B cell (primary cell): Measurements from ENCODE around the gene CSNK1G1. TPM values are rescaled to one million over a fixed set of nuclear protein-coding genes. Genes with fewer than 3 reads are reported as not detected.

Experiments
- ATAC-seq: fragments of 200-7000 bp; cut with Tn5 transposase; one replicate; pipeline ENCODE4 v1.10.0; 2021; ENCODE audit warnings: low read depth, mild to moderate bottlenecking, moderate number of reproducible peaks, moderate library complexity
- CTCF ChIA-PET: fragments of 350-600 bp; sonication (Branson Sonifier 250); formaldehyde crosslinking; loops from one replicate; lab custom pipeline; 2021; ENCODE audit warnings: antibody characterized with exemption, inconsistent platforms; lab: Charles Lee
- POLR2A ChIA-PET: fragments of 350-600 bp; sonication (Branson Sonifier 250); formaldehyde crosslinking; loops from one replicate; lab custom pipeline; 2021; ENCODE audit warnings: antibody characterized with exemption; lab: Charles Lee
- DNase-seq: peaks from one replicate; pipeline ENCODE4 v3.0.0; 2013
- H2AFZ ChIP-seq: 2 replicates; pipeline ENCODE4 v1.6.1; 2012; ENCODE audit warnings: mild to moderate bottlenecking, low read depth, low read length; ENCODE audit not compliant: insufficient read depth, poor library complexity, severe bottlenecking
- H3K27ac ChIP-seq, 2 donors: 1 replicate in 1 of 2; 2 replicates in 1 of 2; pipeline ENCODE4 v1.5.1; 2012 to 2013; ENCODE audit warnings: low read length in 2 of 2, mild to moderate bottlenecking in 2 of 2, moderate library complexity in 1 of 2
- H3K27me3 ChIP-seq, 4 experiments: fragments of 200-600 bp in 1 of 4; sonication (generic) in 1 of 4; replicated peaks in 1 of 4; 1 replicate in 2 of 4; 2 replicates in 2 of 4; pipeline versions ENCODE4 v1.6.1 to v1.7.0; 2013 to 2016; ENCODE audit warnings: low read length in 3 of 4, mild to moderate bottlenecking in 2 of 4, mixed read lengths in 1 of 4, moderate library complexity in 1 of 4; ENCODE audit not compliant: insufficient read depth in 4 of 4, control insufficient read depth in 3 of 4; ENCODE audit errors: control extremely low read depth in 1 of 4
- H3K36me3 ChIP-seq, 2 experiments: replicated peaks in 1 of 2; 1 replicate in 1 of 2; 2 replicates in 1 of 2; pipeline versions ENCODE4 v1.6.1 to v1.7.1; 2013; ENCODE audit warnings: low read length in 1 of 2; ENCODE audit not compliant: insufficient read depth in 2 of 2, control insufficient read depth in 1 of 2; ENCODE audit errors: control extremely low read depth in 1 of 2, extremely low read depth in 1 of 2
- H3K4me1 ChIP-seq, 2 donors: fragments of 200-600 bp in 1 of 2; sonication (generic) in 1 of 2; 1 replicate in 1 of 2; 2 replicates in 1 of 2; pipeline versions ENCODE4 v1.5.1 to v1.6.1; 2013 to 2017; ENCODE audit warnings: low read length in 2 of 2; ENCODE audit not compliant: control insufficient read depth in 2 of 2, insufficient read depth in 2 of 2
- H3K4me2 ChIP-seq: replicated peaks from 2 replicates; pipeline ENCODE3; 2012; ENCODE audit warnings: mild to moderate bottlenecking, low read depth, low read length; ENCODE audit not compliant: poor library complexity, severe bottlenecking
- H3K4me3 ChIP-seq, 5 experiments: fragments of 200-600 bp in 1 of 5; sonication (generic) in 1 of 5; 1 replicate in 3 of 5; 2 replicates in 2 of 5; pipeline versions ENCODE4 v1.5.1 to v1.7.0; 2011 to 2016; ENCODE audit warnings: low read length in 4 of 5, mild to moderate bottlenecking in 4 of 5, low read depth in 2 of 5, control low read depth in 1 of 5, moderate library complexity in 1 of 5; ENCODE audit not compliant: insufficient read depth in 1 of 5; ENCODE audit errors: control extremely low read depth in 1 of 5, extremely low read depth in 1 of 5
- H3K79me2 ChIP-seq: fragments of 200-600 bp; sonication (generic); one replicate; pipeline ENCODE4 v1.6.0; 2016; ENCODE audit warnings: low read length; ENCODE audit not compliant: control insufficient read depth, insufficient read depth
- H3K9ac ChIP-seq: fragments of 200-600 bp; sonication (generic); 2 replicates; pipeline ENCODE4 v1.6.1; 2017; ENCODE audit warnings: mild to moderate bottlenecking, low read length, moderate library complexity
- H3K9me3 ChIP-seq, 3 donors: one replicate each; pipeline versions ENCODE4 v1.6.1 to v1.7.1; 2013; ENCODE audit warnings: low read length in 2 of 3; ENCODE audit not compliant: control insufficient read depth in 2 of 3, insufficient read depth in 1 of 3; ENCODE audit errors: control extremely low read depth in 1 of 3
- H4K20me1 ChIP-seq: 2 replicates; pipeline ENCODE4 v1.6.0; 2012; ENCODE audit warnings: mild to moderate bottlenecking, low read length; ENCODE audit not compliant: insufficient read depth, control insufficient read depth, poor library complexity, severe bottlenecking
- H3K27ac Mint-ChIP-seq: one replicate; pipeline ENCODE4 v1.8.0; 2021; ENCODE audit warnings: mixed read lengths
- H3K27me3 Mint-ChIP-seq: one replicate; pipeline ENCODE4 v1.8.0; 2021; ENCODE audit warnings: mixed read lengths
- H3K4me1 Mint-ChIP-seq: one replicate; pipeline ENCODE4 v1.8.0; 2021; ENCODE audit warnings: mixed read lengths
- H3K4me3 Mint-ChIP-seq: one replicate; pipeline ENCODE4 v1.8.0; 2021; ENCODE audit warnings: mixed read lengths
- H3K9me3 Mint-ChIP-seq: one replicate; pipeline ENCODE4 v1.8.0; 2022; ENCODE audit warnings: mixed read lengths; ENCODE audit not compliant: insufficient read depth
- CTCF ChIP-seq: fragments of 200-600 bp; IDR thresholded peaks from one replicate; pipeline ENCODE4 v1.8.0; 2022; ENCODE audit warnings: antibody characterized with exemption, mild to moderate bottlenecking
- EZH2 ChIP-seq: IDR thresholded peaks from 2 replicates; pipeline ENCODE4 v1.6.1; 2012; ENCODE audit warnings: borderline replicate concordance, low read depth, mild to moderate bottlenecking, moderate library complexity, low read length; ENCODE audit not compliant: insufficient read depth, poor library complexity, severe bottlenecking
- WGBS: methylation state at CpG from one replicate; pipeline ENCODE4 v1.1.5; 2013; ENCODE audit warnings: missing lambda C conversion rate; ENCODE audit not compliant: insufficient coverage; 5-methylcytosine and 5-hydroxymethylcytosine counted together
- intact Hi-C: fragments of 100-400 bp; cut with micrococcal nuclease; formaldehyde crosslinking; loops from one replicate; pipeline ENCODE4 v1.10.0; 2022
- polyA plus RNA-seq: library from polyadenylated mRNA; depleted of rRNA; stranded (reverse); fragments of >200 nt; gene quantifications from 2 replicates; pipeline ENCODE4 v1.2.3, GENCODE V29; 2012
- total RNA-seq, 2 donors: library from RNA; stranded (reverse); fragments of 120-200 nt in 1 of 2; gene quantifications; 1 replicate in 1 of 2; 2 replicates in 1 of 2; pipeline versions ENCODE4 v1.2.3 to v1.2.4, GENCODE V29; 2013 to 2022

The CSNK1G1 gene
- total and polyA plus RNA-seq, 2 donors (not counting 1 experiment from before 2014, with no cell fraction given), result 5.2 to 40.3 TPM

GRCh38 chr15:64249406-64249805, 106.6 kb downstream of the CSNK1G1 start:
- Mint-ChIP-seq H3K27me3 (no peaks in the 10 kb centered on the region), H3K4me3 (no peak overlapping the region), H3K4me1 (peaks cover 12% of the 10 kb centered on the region), H3K9me3 (no peaks in the 10 kb centered on the region), H3K27ac (no peak overlapping the region)
- intact Hi-C loops, result no loop called here
- no peak overlapping the region for H3K9ac ChIP-seq
- CTCF ChIA-PET, result no interaction called here
- H3K4me3 ChIP-seq, result no peak overlapping the region
- no peak overlapping the region for H3K4me2 ChIP-seq
- H3K4me1 ChIP-seq, result no peaks in the 10 kb centered on the region
- ATAC-seq, result no peak
- peaks cover 9% of the 10 kb centered on the region for H3K79me2 ChIP-seq
- 100% methylated on average over 2 of the region's 3 CpGs for WGBS
- no peak overlapping the region for H2AFZ ChIP-seq
- peaks cover 1 to 17% of the 10 kb centered on the region in 2 experiments for H3K36me3 ChIP-seq
- H3K27ac ChIP-seq, result no peak overlapping the region
- TF ChIP-seq EZH2, result no peak
- no peak for TF ChIP-seq CTCF
- no peaks in the 10 kb centered on the region for H3K27me3 ChIP-seq
- POLR2A ChIA-PET, result no interaction called here
- no peaks in the 10 kb centered on the region for H4K20me1 ChIP-seq
- DNase-seq, result no peak
- H3K9me3 ChIP-seq, result no peaks in the 10 kb centered on the region

GRCh38 chr15:64247906-64248541, 107.9 kb downstream of the CSNK1G1 start:
- Histone ChIP-seq H3K27ac (no peak overlapping the region), H3K9me3 (no peaks in the 10 kb centered on the region), H3K79me2 (peaks cover 9% of the 10 kb centered on the region), H3K27me3 (no peaks in the 10 kb centered on the region), H3K4me2 (no peak overlapping the region), H4K20me1 (no peaks in the 10 kb centered on the region), H3K4me1 (no peaks in the 10 kb centered on the region), H3K9ac (no peak overlapping the region), H3K36me3 (peaks cover 1 to 17% of the 10 kb centered on the region in 2 experiments), H2AFZ (no peak overlapping the region), H3K4me3 (no peak overlapping the region)
- no peak for TF ChIP-seq EZH2
- TF ChIP-seq CTCF, result no peak
- H3K27ac Mint-ChIP-seq, result no peak overlapping the region
- DNase-seq, result no peak
- H3K4me3 Mint-ChIP-seq, result no peak overlapping the region
- CTCF ChIA-PET, result no interaction called here
- peaks cover 13% of the 10 kb centered on the region for H3K4me1 Mint-ChIP-seq
- no CpG with 5 or more reads among the region's 2 CpGs for WGBS
- H3K27me3 Mint-ChIP-seq, result no peaks in the 10 kb centered on the region
- POLR2A ChIA-PET, result no interaction called here
- intact Hi-C loops, result no loop called here
- ATAC-seq, result no peak
- H3K9me3 Mint-ChIP-seq, result no peaks in the 10 kb centered on the region
